B cell (primary cell): ENCODE data around the gene NDC1. TPM values are rescaled to one million over a fixed set of nuclear protein-coding genes. Genes with fewer than 3 reads are reported as not detected.
"Not testable (repeated sequence)": the region's sequence is repeated elsewhere in the genome, so short reads cannot be mapped to it uniquely, and the experiment has no call there.

Experiments used
- ATAC-seq: fragments of 200-7000 bp; cut with Tn5 transposase; one replicate; pipeline ENCODE4 v1.10.0; 2021; ENCODE audit warnings: low read depth, mild to moderate bottlenecking, moderate number of reproducible peaks, moderate library complexity
- CTCF ChIA-PET: fragments of 350-600 bp; sonication (Branson Sonifier 250); formaldehyde crosslinking; loops from one replicate; lab custom pipeline; 2021; ENCODE audit warnings: antibody characterized with exemption, inconsistent platforms; lab: Charles Lee
- POLR2A ChIA-PET: fragments of 350-600 bp; sonication (Branson Sonifier 250); formaldehyde crosslinking; loops from one replicate; lab custom pipeline; 2021; ENCODE audit warnings: antibody characterized with exemption; lab: Charles Lee
- DNase-seq: peaks from one replicate; pipeline ENCODE4 v3.0.0; 2013
- H2AFZ ChIP-seq: 2 replicates; pipeline ENCODE4 v1.6.1; 2012; ENCODE audit warnings: mild to moderate bottlenecking, low read depth, low read length; ENCODE audit not compliant: insufficient read depth, poor library complexity, severe bottlenecking
- H3K27ac ChIP-seq, 2 donors: 1 replicate in 1 of 2; 2 replicates in 1 of 2; pipeline ENCODE4 v1.5.1; 2012 to 2013; ENCODE audit warnings: low read length in 2 of 2, mild to moderate bottlenecking in 2 of 2, moderate library complexity in 1 of 2
- H3K27me3 ChIP-seq, 4 experiments: fragments of 200-600 bp in 1 of 4; sonication (generic) in 1 of 4; replicated peaks in 1 of 4; 1 replicate in 2 of 4; 2 replicates in 2 of 4; pipeline versions ENCODE4 v1.6.1 to v1.7.0; 2013 to 2016; ENCODE audit warnings: low read length in 3 of 4, mild to moderate bottlenecking in 2 of 4, mixed read lengths in 1 of 4, moderate library complexity in 1 of 4; ENCODE audit not compliant: insufficient read depth in 4 of 4, control insufficient read depth in 3 of 4; ENCODE audit errors: control extremely low read depth in 1 of 4
- H3K36me3 ChIP-seq, 2 experiments: replicated peaks in 1 of 2; 1 replicate in 1 of 2; 2 replicates in 1 of 2; pipeline versions ENCODE4 v1.6.1 to v1.7.1; 2013; ENCODE audit warnings: low read length in 1 of 2; ENCODE audit not compliant: insufficient read depth in 2 of 2, control insufficient read depth in 1 of 2; ENCODE audit errors: control extremely low read depth in 1 of 2, extremely low read depth in 1 of 2
- H3K4me1 ChIP-seq, 2 donors: fragments of 200-600 bp in 1 of 2; sonication (generic) in 1 of 2; 1 replicate in 1 of 2; 2 replicates in 1 of 2; pipeline versions ENCODE4 v1.5.1 to v1.6.1; 2013 to 2017; ENCODE audit warnings: low read length in 2 of 2; ENCODE audit not compliant: control insufficient read depth in 2 of 2, insufficient read depth in 2 of 2
- H3K4me2 ChIP-seq: replicated peaks from 2 replicates; pipeline ENCODE3; 2012; ENCODE audit warnings: mild to moderate bottlenecking, low read depth, low read length; ENCODE audit not compliant: poor library complexity, severe bottlenecking
- H3K4me3 ChIP-seq, 5 experiments: fragments of 200-600 bp in 1 of 5; sonication (generic) in 1 of 5; 1 replicate in 3 of 5; 2 replicates in 2 of 5; pipeline versions ENCODE4 v1.5.1 to v1.7.0; 2011 to 2016; ENCODE audit warnings: low read length in 4 of 5, mild to moderate bottlenecking in 4 of 5, low read depth in 2 of 5, control low read depth in 1 of 5, moderate library complexity in 1 of 5; ENCODE audit not compliant: insufficient read depth in 1 of 5; ENCODE audit errors: control extremely low read depth in 1 of 5, extremely low read depth in 1 of 5
- H3K79me2 ChIP-seq: fragments of 200-600 bp; sonication (generic); one replicate; pipeline ENCODE4 v1.6.0; 2016; ENCODE audit warnings: low read length; ENCODE audit not compliant: control insufficient read depth, insufficient read depth
- H3K9ac ChIP-seq: fragments of 200-600 bp; sonication (generic); 2 replicates; pipeline ENCODE4 v1.6.1; 2017; ENCODE audit warnings: mild to moderate bottlenecking, low read length, moderate library complexity
- H3K9me3 ChIP-seq, 3 donors: one replicate each; pipeline versions ENCODE4 v1.6.1 to v1.7.1; 2013; ENCODE audit warnings: low read length in 2 of 3; ENCODE audit not compliant: control insufficient read depth in 2 of 3, insufficient read depth in 1 of 3; ENCODE audit errors: control extremely low read depth in 1 of 3
- H4K20me1 ChIP-seq: 2 replicates; pipeline ENCODE4 v1.6.0; 2012; ENCODE audit warnings: mild to moderate bottlenecking, low read length; ENCODE audit not compliant: insufficient read depth, control insufficient read depth, poor library complexity, severe bottlenecking
- H3K27ac Mint-ChIP-seq: one replicate; pipeline ENCODE4 v1.8.0; 2021; ENCODE audit warnings: mixed read lengths
- H3K27me3 Mint-ChIP-seq: one replicate; pipeline ENCODE4 v1.8.0; 2021; ENCODE audit warnings: mixed read lengths
- H3K4me1 Mint-ChIP-seq: one replicate; pipeline ENCODE4 v1.8.0; 2021; ENCODE audit warnings: mixed read lengths
- H3K4me3 Mint-ChIP-seq: one replicate; pipeline ENCODE4 v1.8.0; 2021; ENCODE audit warnings: mixed read lengths
- H3K9me3 Mint-ChIP-seq: one replicate; pipeline ENCODE4 v1.8.0; 2022; ENCODE audit warnings: mixed read lengths; ENCODE audit not compliant: insufficient read depth
- CTCF ChIP-seq: fragments of 200-600 bp; IDR thresholded peaks from one replicate; pipeline ENCODE4 v1.8.0; 2022; ENCODE audit warnings: antibody characterized with exemption, mild to moderate bottlenecking
- EZH2 ChIP-seq: IDR thresholded peaks from 2 replicates; pipeline ENCODE4 v1.6.1; 2012; ENCODE audit warnings: borderline replicate concordance, low read depth, mild to moderate bottlenecking, moderate library complexity, low read length; ENCODE audit not compliant: insufficient read depth, poor library complexity, severe bottlenecking
- WGBS: methylation state at CpG from one replicate; pipeline ENCODE4 v1.1.5; 2013; ENCODE audit warnings: missing lambda C conversion rate; ENCODE audit not compliant: insufficient coverage; 5-methylcytosine and 5-hydroxymethylcytosine counted together
- intact Hi-C: fragments of 100-400 bp; cut with micrococcal nuclease; formaldehyde crosslinking; loops from one replicate; pipeline ENCODE4 v1.10.0; 2022
- polyA plus RNA-seq: library from polyadenylated mRNA; depleted of rRNA; stranded (reverse); fragments of >200 nt; gene quantifications from 2 replicates; pipeline ENCODE4 v1.2.3, GENCODE V29; 2012
- total RNA-seq, 2 donors: library from RNA; stranded (reverse); fragments of 120-200 nt in 1 of 2; gene quantifications; 1 replicate in 1 of 2; 2 replicates in 1 of 2; pipeline versions ENCODE4 v1.2.3 to v1.2.4, GENCODE V29; 2013 to 2022

NDC1 gene
- total and polyA plus RNA-seq, 2 donors (not counting 1 experiment from before 2014, with no cell fraction given) = 5.0 to 12.0 TPM

GRCh38 chr1:53815484-53815883 lies 22.6 kb downstream of the NDC1 start:
- H3K27ac Mint-ChIP-seq, H3K27me3 ChIP-seq, DNase-seq, H2AFZ ChIP-seq, intact Hi-C loops, H3K79me2 ChIP-seq, H3K4me2 ChIP-seq, H3K9ac ChIP-seq, H3K4me3 Mint-ChIP-seq, H3K4me1 Mint-ChIP-seq, H3K27ac ChIP-seq, H3K4me1 ChIP-seq, POLR2A ChIA-PET, H3K4me3 ChIP-seq, H3K27me3 Mint-ChIP-seq, H3K9me3 ChIP-seq, CTCF ChIA-PET, H3K9me3 Mint-ChIP-seq, ATAC-seq, H4K20me1 ChIP-seq: not testable (repeated sequence)
- H3K36me3 ChIP-seq = peaks cover 3 to 14% of the 10 kb centered on the region in 2 experiments
- WGBS = 67% methylated on average over 1 of the region's 1 CpG

- Mint-ChIP-seq H3K27me3 (no peaks in the 10 kb centered on the region), H3K27ac (no peak overlapping the region), H3K4me3 (no peak overlapping the region), H3K4me1 (no peaks in the 10 kb centered on the region), H3K9me3 (no peaks in the 10 kb centered on the region)
- H3K79me2 ChIP-seq = no peaks in the 10 kb centered on the region
- peaks cover 4 to 13% of the 10 kb centered on the region in 2 experiments for H3K36me3 ChIP-seq
- H4K20me1 ChIP-seq = no peaks in the 10 kb centered on the region
- no peak overlapping the region for H3K4me3 ChIP-seq
- POLR2A ChIA-PET = no interaction called here
- H3K4me1 ChIP-seq = no peaks in the 10 kb centered on the region
- no peak overlapping the region for H3K4me2 ChIP-seq
- no peak for TF ChIP-seq EZH2
- no peak for TF ChIP-seq CTCF
- no peaks in the 10 kb centered on the region for H3K27me3 ChIP-seq
- H3K9ac ChIP-seq = no peak overlapping the region
- WGBS = 100% methylated on average over 3 of the region's 4 CpGs
- DNase-seq (no peak), ATAC-seq (no peak)
- no peak overlapping the region for H3K27ac ChIP-seq
- no peaks in the 10 kb centered on the region for H3K9me3 ChIP-seq
- H2AFZ ChIP-seq = no peak overlapping the region
- intact Hi-C loops = no loop called here
- CTCF ChIA-PET = no interaction called here
These were observed 26.7 kb downstream of the NDC1 start for GRCh38 chr1:53811414-53811851.
